PC-9 (cell line): ENCODE measurements around the gene CCDC87. TPM values are rescaled to one million over a fixed set of nuclear protein-coding genes. Genes with fewer than 3 reads are reported as not detected.

Experiments used
- BruUV-seq: library from RNA; stranded (reverse); fragments of 400-500 nt; replicated peaks from 2 replicates; lab custom pipeline; 2021; lab: Mats Ljungman, UMichigan
- CTCF ChIA-PET: fragments of 300-600 bp; sonication (Branson Sonifier 250); formaldehyde crosslinking; loops from one replicate; lab custom pipeline; 2022; ENCODE audit warnings: antibody characterized with exemption; lab: Charles Lee
- POLR2A ChIA-PET: fragments of 300-600 bp; sonication (Branson Sonifier 250); formaldehyde crosslinking; loops from one replicate; lab custom pipeline; 2022; ENCODE audit warnings: antibody characterized with exemption; ENCODE audit not compliant: unreplicated experiment; lab: Charles Lee
- DNase-seq, 2 experiments: peaks; one replicate each; pipeline versions ENCODE4 v3.0.0 to v3.0.0-alpha.2; 2015 to 2022; ENCODE audit warnings: mixed read lengths in 1 of 2
- H2AFZ ChIP-seq: fragments of 200-600 bp; sonication (generic); 2 replicates; pipeline ENCODE4 v1.8.1; 2017; ENCODE audit warnings: antibody characterized with exemption
- H3F3A ChIP-seq: fragments of 200-600 bp; sonication (generic); 2 replicates; pipeline ENCODE4 v1.8.1; 2017; ENCODE audit warnings: antibody characterized with exemption, mild to moderate bottlenecking, low read depth; ENCODE audit not compliant: insufficient read depth
- H3K27ac ChIP-seq: fragments of 200-600 bp; sonication (generic); 2 replicates; pipeline ENCODE4 v1.6.1; 2016; ENCODE audit warnings: mixed run types
- H3K27me3 ChIP-seq: fragments of 200-600 bp; sonication (generic); 2 replicates; pipeline ENCODE4 v1.6.1; 2016; ENCODE audit warnings: low read depth, mixed run types; ENCODE audit not compliant: insufficient read depth
- H3K36me3 ChIP-seq: fragments of 200-600 bp; sonication (generic); 2 replicates; pipeline ENCODE4 v1.6.1; 2016; ENCODE audit warnings: low read depth, mixed run types
- H3K4me1 ChIP-seq: fragments of 200-600 bp; sonication (generic); replicated peaks from 2 replicates; pipeline ENCODE4 v1.6.1; 2016; ENCODE audit warnings: mixed run types; ENCODE audit not compliant: insufficient read depth
- H3K4me2 ChIP-seq: fragments of 200-600 bp; sonication (generic); 2 replicates; pipeline ENCODE4 v1.6.1; 2017; ENCODE audit warnings: mixed run types
- H3K4me3 ChIP-seq: fragments of 200-600 bp; sonication (generic); 2 replicates; pipeline ENCODE4 v1.6.1; 2016; ENCODE audit warnings: mixed run types
- H3K79me2 ChIP-seq: fragments of 200-600 bp; sonication (generic); 2 replicates; pipeline ENCODE4 v1.6.1; 2017; ENCODE audit warnings: low read depth, mixed run types
- H3K9me2 ChIP-seq: fragments of 200-600 bp; sonication (generic); 2 replicates; pipeline ENCODE4 v1.8.1; 2017; ENCODE audit warnings: mild to moderate bottlenecking; ENCODE audit not compliant: insufficient read depth
- H3K9me3 ChIP-seq: fragments of 200-600 bp; sonication (generic); 2 replicates; pipeline ENCODE4 v1.8.1; 2016; ENCODE audit warnings: low read depth; ENCODE audit not compliant: insufficient read depth
- H4K20me1 ChIP-seq: fragments of 200-600 bp; sonication (generic); 2 replicates; pipeline ENCODE4 v1.8.1; 2017; ENCODE audit not compliant: insufficient read depth
- EZH2 ChIP-seq: fragments of 200-600 bp; sonication (generic); IDR thresholded peaks from 2 replicates; pipeline ENCODE4 v1.8.0; 2017; ENCODE audit warnings: antibody characterized with exemption, low read depth
- intact Hi-C: fragments of 100-400 bp; cut with micrococcal nuclease; formaldehyde crosslinking; loops from one replicate; pipeline ENCODE4 v1.10.0; 2022; ENCODE audit not compliant: unreplicated experiment
- total RNA-seq: library from RNA; stranded (reverse); gene quantifications from 2 replicates; pipeline ENCODE4 v1.2.3, GENCODE V29; 2021
- TF ChIP-seq, protein P1 (sequence below): fragments of 200-600 bp; sonication (generic); conservative IDR thresholded peaks from 2 replicates; pipeline ENCODE4 v1.6.1; 2017; ENCODE audit warnings: mixed run types, antibody characterized with exemption, mild to moderate bottlenecking, moderate library complexity

Gene CCDC87
- total RNA-seq, 1 experiment from 2014 or later: 1.0 TPM

DNA sequence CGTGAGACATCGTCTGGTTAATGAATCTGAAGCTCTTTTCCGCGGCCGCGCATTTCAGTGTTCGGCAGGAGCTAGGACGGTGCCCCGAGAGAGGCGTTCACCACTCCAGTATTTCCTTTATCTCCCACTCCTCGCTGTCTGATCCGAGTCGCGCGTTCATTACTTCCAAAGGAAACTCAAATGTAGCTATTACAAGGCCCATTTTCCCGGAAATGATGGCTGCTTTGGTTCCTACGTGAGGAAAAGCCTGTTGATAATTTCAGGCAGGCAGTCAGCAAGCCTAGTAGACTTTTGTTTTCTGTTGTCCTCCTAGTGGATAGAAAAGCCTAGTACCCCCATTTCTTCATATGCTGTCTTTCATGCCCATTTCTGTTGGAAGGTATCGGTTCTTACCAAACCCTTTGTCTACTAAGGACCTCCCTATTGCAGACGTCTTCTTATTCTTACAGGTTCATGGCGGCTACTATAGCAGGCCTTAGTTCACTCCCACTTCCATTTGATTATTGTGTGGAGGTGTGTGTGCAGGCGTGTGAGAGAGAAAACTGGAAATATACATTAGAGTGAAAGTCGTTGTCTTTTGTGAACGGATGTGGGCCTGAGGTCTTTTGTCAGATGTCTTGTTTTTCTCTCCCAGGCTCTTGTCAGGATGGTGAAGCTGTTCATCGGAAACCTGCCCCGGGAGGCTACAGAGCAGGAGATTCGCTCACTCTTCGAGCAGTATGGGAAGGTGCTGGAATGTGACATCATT is 46.4 kb upstream of the CCDC87 start:
- BruUV-seq: TSS peak; percentile 63
- CTCF ChIA-PET: interaction anchor here (0.7 to 1.4 kb wide), 2 partner anchors 87 to 201 kb away, joined by 3 to 20 read pairs; partner anchors contain the start of gene MRPL11

DNA sequence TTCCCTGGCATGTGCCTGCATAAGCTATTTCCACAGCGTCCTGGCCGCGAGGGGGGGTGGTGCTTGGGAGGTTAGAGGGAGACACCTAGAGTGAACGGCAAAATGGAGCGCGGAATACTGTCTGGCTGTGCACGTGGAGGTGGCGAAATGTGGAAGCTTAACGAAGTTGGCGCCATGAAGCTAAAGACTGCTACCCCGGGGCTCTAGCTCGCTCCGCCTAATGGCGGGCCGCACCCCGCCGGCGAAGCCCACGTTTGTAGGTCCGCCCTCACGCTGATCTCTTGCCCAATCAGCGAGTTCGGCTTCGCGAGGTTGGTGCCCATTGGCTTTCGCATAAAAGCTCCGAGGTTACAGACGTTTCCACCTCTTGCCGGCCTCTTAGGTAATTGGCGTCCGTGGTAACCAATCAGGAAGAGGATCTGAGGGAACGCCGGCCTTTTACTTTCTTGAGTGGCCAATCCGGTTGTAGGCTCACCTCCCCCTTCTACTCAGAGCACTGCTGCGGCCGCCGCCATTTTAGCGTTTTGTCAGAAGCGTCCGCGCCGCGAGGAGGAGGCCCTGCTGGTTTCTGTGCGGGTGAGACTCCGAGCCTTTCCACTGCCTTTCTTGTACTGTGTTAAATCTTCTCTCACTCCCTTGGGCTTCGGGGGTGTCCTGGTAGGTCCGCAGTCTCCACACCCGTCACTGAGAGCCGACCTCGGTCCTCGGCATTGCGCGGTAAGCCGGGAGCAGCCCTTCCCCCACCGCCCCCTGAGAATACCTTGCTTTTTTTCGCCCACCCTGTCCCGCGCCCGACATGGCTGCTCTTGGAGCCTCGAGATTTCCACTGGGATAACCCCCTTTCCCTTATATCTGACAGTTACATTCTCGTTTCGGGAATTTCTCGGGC is 45.6 kb upstream of the CCDC87 start, which contains the start of gene RBM4:
Gene RBM4, plus strand, starts transcription at position 527 of the 889 bp plus-strand sequence. CDS start 1,009 bp downstream, outside the sequence.
- no peaks in the 10 kb centered on the region for H3K27me3 ChIP-seq
- H3K79me2 ChIP-seq: peaks cover 96% of the 10 kb centered on the region
- peaks cover 38% of the 10 kb centered on the region for H3K4me1 ChIP-seq
- no peaks in the 10 kb centered on the region for H3K9me3 ChIP-seq
- TF ChIP-seq, protein P1, sequence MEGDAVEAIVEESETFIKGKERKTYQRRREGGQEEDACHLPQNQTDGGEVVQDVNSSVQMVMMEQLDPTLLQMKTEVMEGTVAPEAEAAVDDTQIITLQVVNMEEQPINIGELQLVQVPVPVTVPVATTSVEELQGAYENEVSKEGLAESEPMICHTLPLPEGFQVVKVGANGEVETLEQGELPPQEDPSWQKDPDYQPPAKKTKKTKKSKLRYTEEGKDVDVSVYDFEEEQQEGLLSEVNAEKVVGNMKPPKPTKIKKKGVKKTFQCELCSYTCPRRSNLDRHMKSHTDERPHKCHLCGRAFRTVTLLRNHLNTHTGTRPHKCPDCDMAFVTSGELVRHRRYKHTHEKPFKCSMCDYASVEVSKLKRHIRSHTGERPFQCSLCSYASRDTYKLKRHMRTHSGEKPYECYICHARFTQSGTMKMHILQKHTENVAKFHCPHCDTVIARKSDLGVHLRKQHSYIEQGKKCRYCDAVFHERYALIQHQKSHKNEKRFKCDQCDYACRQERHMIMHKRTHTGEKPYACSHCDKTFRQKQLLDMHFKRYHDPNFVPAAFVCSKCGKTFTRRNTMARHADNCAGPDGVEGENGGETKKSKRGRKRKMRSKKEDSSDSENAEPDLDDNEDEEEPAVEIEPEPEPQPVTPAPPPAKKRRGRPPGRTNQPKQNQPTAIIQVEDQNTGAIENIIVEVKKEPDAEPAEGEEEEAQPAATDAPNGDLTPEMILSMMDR: no peak
- no peak for TF ChIP-seq EZH2
- peaks cover 73% of the 10 kb centered on the region for H3F3A ChIP-seq
- no TSS peak for BruUV-seq
- H4K20me1 ChIP-seq: peaks cover 56% of the 10 kb centered on the region
- peak within 1 kb of the TSS; percentile 87 for H3K4me2 ChIP-seq
- H3K36me3 ChIP-seq: peaks cover 36% of the 10 kb centered on the region
- POLR2A ChIA-PET: interaction anchor here (0.5 to 2.1 kb wide), 11 partner anchors 11 to 741 kb away, joined by 4 to 18 read pairs (median 7); partner anchors contain the start of genes RBM14 and RCE1
- intact Hi-C loops: loop anchor here (1.0 kb wide), 1 partner anchor 22 kb away; the partner anchor contains the start of gene RBM14
- H3K27ac ChIP-seq: peak within 1 kb of the TSS; percentile 68
- peak within 1 kb of the TSS; percentile 68 for H2AFZ ChIP-seq
- H3K9me2 ChIP-seq: no peaks in the 10 kb centered on the region
- DNase-seq: peak; percentile 99 to 100
- H3K4me3 ChIP-seq: peak within 1 kb of the TSS; percentile 92
- CTCF ChIA-PET: interaction anchor here (0.7 to 1.4 kb wide), 4 partner anchors 39 to 491 kb away, joined by 3 to 20 read pairs (median 3); partner anchors contain the start of genes MRPL11 and RBM4B

More for the DNA sequence above, 46.4 kb upstream of the CCDC87 start:
- no peak for DNase-seq
- Histone ChIP-seq H3K9me3 (no peaks in the 10 kb centered on the region), H4K20me1 (peaks cover 56% of the 10 kb centered on the region), H3K36me3 (peaks cover 43% of the 10 kb centered on the region), H3K27me3 (no peaks in the 10 kb centered on the region), H3K9me2 (no peaks in the 10 kb centered on the region), H3K4me3 (peak overlapping the region; percentile 92), H3F3A (peaks cover 65% of the 10 kb centered on the region), H2AFZ (peak overlapping the region; percentile 68), H3K79me2 (peaks cover 96% of the 10 kb centered on the region), H3K4me2 (peak overlapping the region; percentile 87), H3K27ac (peak overlapping the region; percentile 68), H3K4me1 (peaks cover 38% of the 10 kb centered on the region)
- no peak for TF ChIP-seq EZH2
- TF ChIP-seq, protein P1: no peak
- POLR2A ChIA-PET: interaction anchor here (0.6 to 2.1 kb wide), 3 partner anchors 23 to 113 kb away, joined by 4 to 18 read pairs (median 16); partner anchors contain the start of gene RBM14
- intact Hi-C loops: no loop called here
